Large intestine (tissue), 3 donors: ENCODE results near the gene DTL. TPM values are rescaled to one million over a fixed set of nuclear protein-coding genes. Genes with fewer than 3 reads are reported as not detected.
"Not testable (repeated sequence)": the region's sequence is repeated elsewhere in the genome, so short reads cannot be mapped to it uniquely, and the experiment has no call there.

Experiments
- DNase-seq, 2 donors: peaks; one replicate each; pipeline versions ENCODE4 v3.0.0 to v3.0.0-alpha.2; 2013
- H3K27ac ChIP-seq: one replicate; pipeline ENCODE4 v1.5.1; 2013; ENCODE audit warnings: low read length
- H3K27me3 ChIP-seq: 2 replicates; pipeline ENCODE4 v1.6.1; 2013; ENCODE audit warnings: low read length; ENCODE audit not compliant: control insufficient read depth, insufficient read depth
- H3K36me3 ChIP-seq: 2 replicates; pipeline ENCODE4 v1.6.1; 2013; ENCODE audit warnings: low read length; ENCODE audit not compliant: control insufficient read depth, insufficient read depth
- H3K4me1 ChIP-seq: one replicate; pipeline ENCODE4 v1.6.1; 2013; ENCODE audit warnings: low read length; ENCODE audit not compliant: control insufficient read depth, insufficient read depth
- H3K4me3 ChIP-seq: one replicate; pipeline ENCODE4 v1.5.1; 2013; ENCODE audit warnings: low read length
- H3K9me3 ChIP-seq: one replicate; pipeline ENCODE4 v1.6.1; 2013; ENCODE audit warnings: mild to moderate bottlenecking, low read depth, low read length, moderate library complexity; ENCODE audit not compliant: control insufficient read depth
- WGBS: methylation state at CpG from one replicate; pipeline ENCODE4 v1.1.5; 2013; ENCODE audit warnings: low lambda C conversion rate; ENCODE audit not compliant: insufficient coverage; 5-methylcytosine and 5-hydroxymethylcytosine counted together
- polyA plus RNA-seq: library from polyadenylated mRNA; unstranded; fragments of 120-200 nt; gene quantifications from one replicate; pipeline ENCODE4 v1.2.1, GENCODE V29; 2013

Gene DTL
- polyA plus RNA-seq, 1 donor: 10.1 TPM

DNA sequence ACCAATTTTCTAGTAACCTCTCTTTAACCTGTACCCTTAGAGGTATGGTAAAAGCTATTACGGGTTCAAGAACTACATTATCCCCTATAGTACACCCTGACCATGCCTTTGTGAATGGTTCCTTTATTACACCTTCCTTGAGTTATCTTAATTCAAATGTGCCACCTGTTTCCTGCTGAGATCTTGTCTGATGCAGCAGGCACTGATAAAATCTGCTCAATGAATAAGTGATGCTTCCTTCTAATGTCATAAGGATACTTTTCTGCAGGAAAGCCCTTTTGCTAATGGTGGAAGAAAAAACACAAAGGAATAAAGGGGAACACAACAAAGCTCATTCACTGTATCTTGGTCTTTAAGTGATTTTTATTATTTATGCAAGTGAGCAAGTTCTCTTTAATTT is 26.0 kb upstream of the DTL start:
- Histone ChIP-seq H3K27me3 (no peaks in the 10 kb centered on the region), H3K4me3 (no peak overlapping the region), H3K27ac (no peak overlapping the region), H3K36me3 (peaks cover 19% of the 10 kb centered on the region), H3K9me3 (peaks cover 4% of the 10 kb centered on the region), H3K4me1 (no peaks in the 10 kb centered on the region)
- WGBS: no CpG with 5 or more reads among the region's 1 CpG
- no peak for DNase-seq

DNA sequence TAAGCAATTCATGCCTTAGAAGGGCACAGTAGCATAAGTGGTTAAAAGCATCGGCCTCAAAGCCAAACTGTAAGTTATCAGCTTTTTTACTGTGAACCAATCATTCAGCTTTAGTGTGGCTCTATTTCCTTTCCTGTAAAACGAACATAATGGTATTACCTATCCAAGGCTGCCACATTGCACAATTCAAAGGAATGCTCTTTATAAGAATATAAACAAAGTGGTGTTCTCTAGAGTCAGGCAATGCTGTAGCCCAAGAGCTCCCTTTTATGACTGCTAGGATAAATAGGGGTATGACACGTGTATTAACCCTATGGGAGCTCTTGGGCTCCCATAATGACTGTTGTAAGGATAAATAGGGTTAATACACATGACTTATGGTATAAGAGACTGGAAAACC is 25.5 kb upstream of the DTL start:
- Histone ChIP-seq H3K27ac (no peak overlapping the region), H3K4me1 (no peaks in the 10 kb centered on the region), H3K9me3 (peaks cover 8% of the 10 kb centered on the region), H3K4me3 (no peak overlapping the region), H3K27me3 (no peaks in the 10 kb centered on the region), H3K36me3 (peaks cover 19% of the 10 kb centered on the region)
- WGBS: no CpG with 5 or more reads among the region's 3 CpGs
- DNase-seq: no peak

GRCh38 chr1:212012034-212012740 is 23.4 kb upstream of the DTL start:
- Histone ChIP-seq H3K9me3 (peaks cover 8% of the 10 kb centered on the region), H3K27ac (no peak overlapping the region), H3K27me3 (no peaks in the 10 kb centered on the region), H3K4me3 (no peak overlapping the region), H3K36me3 (peaks cover 19% of the 10 kb centered on the region), H3K4me1 (no peaks in the 10 kb centered on the region)
- DNase-seq: peak; percentile 47 to 54
- WGBS: no CpG with 5 or more reads among the region's 7 CpGs

GRCh38 chr1:212013672-212014071 is 21.9 kb upstream of the DTL start:
- peaks cover 16% of the 10 kb centered on the region for H3K36me3 ChIP-seq
- no peak overlapping the region for H3K4me3 ChIP-seq
- H3K9me3 ChIP-seq: peaks cover 8% of the 10 kb centered on the region
- WGBS: no CpG with 5 or more reads among the region's 2 CpGs
- DNase-seq: peak in 1 of 2 donors; percentile 18
- no peaks in the 10 kb centered on the region for H3K4me1 ChIP-seq
- H3K27ac ChIP-seq: no peak overlapping the region
- no peaks in the 10 kb centered on the region for H3K27me3 ChIP-seq

DNA sequence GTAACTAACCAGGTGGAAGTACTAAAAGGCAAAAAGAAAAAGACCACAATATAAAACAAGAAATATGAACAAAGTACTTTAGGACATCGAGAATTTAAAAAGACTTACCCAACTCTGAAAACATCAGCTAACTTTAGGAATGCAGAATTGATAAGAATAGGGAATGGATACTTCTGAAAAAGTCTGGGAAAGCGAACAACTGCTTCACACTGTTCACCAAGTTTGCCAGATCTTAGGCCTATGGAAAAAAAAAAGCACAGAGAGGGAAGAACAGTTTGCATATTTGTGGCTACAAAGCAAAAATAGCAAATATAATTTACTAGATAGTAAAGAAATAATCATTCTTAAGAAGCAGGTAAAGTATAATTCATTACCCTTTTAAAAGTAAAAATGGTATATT is 14.6 kb upstream of the DTL start:
- H3K9me3 ChIP-seq: peaks cover 2% of the 10 kb centered on the region
- H3K36me3 ChIP-seq: peaks cover 8% of the 10 kb centered on the region
- WGBS: 95% methylated on average over 2 of the region's 2 CpGs
- H3K27me3 ChIP-seq: no peaks in the 10 kb centered on the region
- no peak for DNase-seq
- H3K4me1 ChIP-seq: no peaks in the 10 kb centered on the region
- H3K27ac ChIP-seq: no peak overlapping the region
- no peak overlapping the region for H3K4me3 ChIP-seq

GRCh38 chr1:212021563-212021962 is 14.0 kb upstream of the DTL start:
- H3K36me3 ChIP-seq: peaks cover 8% of the 10 kb centered on the region
- H3K27me3 ChIP-seq: no peaks in the 10 kb centered on the region
- H3K9me3 ChIP-seq: peaks cover 2% of the 10 kb centered on the region
- no peak for DNase-seq
- H3K4me1 ChIP-seq: no peaks in the 10 kb centered on the region
- no peak overlapping the region for H3K4me3 ChIP-seq
- no CpG with 5 or more reads among the region's 2 CpGs for WGBS
- H3K27ac ChIP-seq: no peak overlapping the region

GRCh38 chr1:212022908-212023307 is 12.6 kb upstream of the DTL start:
- H3K36me3 ChIP-seq, H3K27me3 ChIP-seq, DNase-seq, H3K27ac ChIP-seq, H3K9me3 ChIP-seq, H3K4me1 ChIP-seq, H3K4me3 ChIP-seq: not testable (repeated sequence)

GRCh38 chr1:212024469-212025149 is 10.9 kb upstream of the DTL start:
- Histone ChIP-seq H3K27me3 (no peaks in the 10 kb centered on the region), H3K27ac (no peak overlapping the region), H3K9me3 (peaks cover 2% of the 10 kb centered on the region), H3K4me3 (no peak overlapping the region), H3K4me1 (no peaks in the 10 kb centered on the region), H3K36me3 (peaks cover 4% of the 10 kb centered on the region)
- WGBS: no CpG with 5 or more reads among the region's 3 CpGs
- DNase-seq: no peak

DNA sequence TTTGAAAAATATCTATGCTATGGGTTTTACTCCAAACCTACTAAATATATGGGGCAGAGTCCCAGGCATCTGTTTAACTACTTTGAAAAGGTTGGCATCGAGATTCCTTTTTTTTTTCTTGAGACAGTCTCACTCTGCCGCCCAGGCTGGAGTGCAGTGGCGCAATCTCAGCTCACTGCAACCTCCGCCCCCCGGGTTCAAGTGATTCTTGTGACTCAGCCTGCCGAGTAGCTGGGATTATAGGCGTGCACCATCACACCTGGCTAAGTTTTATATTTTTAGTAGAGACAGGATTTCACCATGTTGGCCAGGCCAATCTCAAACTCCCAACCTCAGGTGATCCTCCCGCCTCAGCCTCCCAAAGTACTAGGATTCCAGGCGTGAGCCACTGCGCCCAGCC is 7.8 kb upstream of the DTL start:
- WGBS: no CpG with 5 or more reads among the region's 10 CpGs
- not testable (repeated sequence) for DNase-seq, H3K27me3 ChIP-seq, H3K4me3 ChIP-seq, H3K9me3 ChIP-seq, H3K36me3 ChIP-seq, H3K4me1 ChIP-seq, H3K27ac ChIP-seq

GRCh38 chr1:212030936-212031528 is 4.5 kb upstream of the DTL start:
- DNase-seq: no peak
- Histone ChIP-seq H3K36me3 (no peaks in the 10 kb centered on the region), H3K27me3 (no peaks in the 10 kb centered on the region), H3K4me1 (peaks cover 3% of the 10 kb centered on the region), H3K4me3 (no peak overlapping the region), H3K27ac (no peak overlapping the region), H3K9me3 (no peaks in the 10 kb centered on the region)
- no CpG with 5 or more reads among the region's 1 CpG for WGBS
